ENCODE measurements around the gene MOSPD3. TPM values are rescaled to one million over a fixed set of nuclear protein-coding genes. Genes with fewer than 3 reads are reported as not detected.
A peak's percentile ranks its signal among the peaks of the same experiment; 100 is the strongest.

MOSPD3 gene
- total and polyA plus RNA-seq, 2 experiments from 2014 or later = 8.8 to 44.4 TPM

GRCh38 chr7:100567751-100568175 is 44.6 kb upstream of the MOSPD3 start:
- 42% methylated on average over 3 of the region's 3 CpGs for WGBS (ENCODE audit: low lambda C conversion rate, missing lambda C conversion rate)
- H3K4me2 ChIP-seq = no peak overlapping the region
- TF ChIP-seq EZH2phosphoT487 (IDR thresholded peaks at IDR 0.05; ENCODE audit: low read depth, severe bottlenecking, unreplicated experiment) = no peak
- no peak for TF ChIP-seq EZH2 (IDR thresholded peaks at IDR 0.05; ENCODE audit: borderline replicate concordance)
- no peak for TF ChIP-seq CTCF (IDR thresholded peaks at IDR 0.05; ENCODE audit: poor library complexity)
- no peaks in the 10 kb centered on the region for H3K79me2 ChIP-seq
- peaks cover 44% of the 10 kb centered on the region for H3K4me1 ChIP-seq (ENCODE audit: insufficient read depth)
- no peaks in the 10 kb centered on the region for H3K9me3 ChIP-seq (ENCODE audit: low read depth)
- no peak for DNase-seq (ENCODE audit: low spot score)
- H2AFZ ChIP-seq = no peak overlapping the region
- no peaks in the 10 kb centered on the region for H3K36me3 ChIP-seq (replicated peaks; ENCODE audit: insufficient read depth, low read depth)
- H3K9me2 ChIP-seq (replicated peaks; ENCODE audit: insufficient read depth) = no peaks in the 10 kb centered on the region
- H3K27me3 ChIP-seq = no peaks in the 10 kb centered on the region
- no peaks in the 10 kb centered on the region for H4K20me1 ChIP-seq (ENCODE audit: insufficient read depth, poor library complexity, severe bottlenecking)
- H3K27ac ChIP-seq = peak overlapping the region; percentile 34
- no peak overlapping the region for H3K4me3 ChIP-seq

GRCh38 chr7:100568176-100568895 is 44.0 kb upstream of the MOSPD3 start:
- DNase-seq (ENCODE audit: low spot score) = peak; percentile 62
- no peak for TF ChIP-seq CTCF (IDR thresholded peaks at IDR 0.05; ENCODE audit: poor library complexity)
- TF ChIP-seq EZH2 (IDR thresholded peaks at IDR 0.05; ENCODE audit: borderline replicate concordance) = no peak
- TF ChIP-seq EZH2phosphoT487 (IDR thresholded peaks at IDR 0.05; ENCODE audit: low read depth, severe bottlenecking, unreplicated experiment) = no peak
- Histone ChIP-seq H3K4me1 (ENCODE audit: insufficient read depth) (peaks cover 44% of the 10 kb centered on the region), H3K36me3 (replicated peaks; ENCODE audit: insufficient read depth, low read depth) (no peaks in the 10 kb centered on the region), H3K27me3 (no peaks in the 10 kb centered on the region), H4K20me1 (ENCODE audit: insufficient read depth, poor library complexity, severe bottlenecking) (no peaks in the 10 kb centered on the region), H2AFZ (no peak overlapping the region), H3K79me2 (no peaks in the 10 kb centered on the region), H3K9me3 (ENCODE audit: low read depth) (no peaks in the 10 kb centered on the region), H3K27ac (peak overlapping the region; percentile 34), H3K4me2 (peak overlapping the region; percentile 94), H3K4me3 (no peak overlapping the region), H3K9me2 (replicated peaks; ENCODE audit: insufficient read depth) (no peaks in the 10 kb centered on the region)
- 81% methylated on average over 9 of the region's 11 CpGs for WGBS (ENCODE audit: low lambda C conversion rate, missing lambda C conversion rate)

DNA sequence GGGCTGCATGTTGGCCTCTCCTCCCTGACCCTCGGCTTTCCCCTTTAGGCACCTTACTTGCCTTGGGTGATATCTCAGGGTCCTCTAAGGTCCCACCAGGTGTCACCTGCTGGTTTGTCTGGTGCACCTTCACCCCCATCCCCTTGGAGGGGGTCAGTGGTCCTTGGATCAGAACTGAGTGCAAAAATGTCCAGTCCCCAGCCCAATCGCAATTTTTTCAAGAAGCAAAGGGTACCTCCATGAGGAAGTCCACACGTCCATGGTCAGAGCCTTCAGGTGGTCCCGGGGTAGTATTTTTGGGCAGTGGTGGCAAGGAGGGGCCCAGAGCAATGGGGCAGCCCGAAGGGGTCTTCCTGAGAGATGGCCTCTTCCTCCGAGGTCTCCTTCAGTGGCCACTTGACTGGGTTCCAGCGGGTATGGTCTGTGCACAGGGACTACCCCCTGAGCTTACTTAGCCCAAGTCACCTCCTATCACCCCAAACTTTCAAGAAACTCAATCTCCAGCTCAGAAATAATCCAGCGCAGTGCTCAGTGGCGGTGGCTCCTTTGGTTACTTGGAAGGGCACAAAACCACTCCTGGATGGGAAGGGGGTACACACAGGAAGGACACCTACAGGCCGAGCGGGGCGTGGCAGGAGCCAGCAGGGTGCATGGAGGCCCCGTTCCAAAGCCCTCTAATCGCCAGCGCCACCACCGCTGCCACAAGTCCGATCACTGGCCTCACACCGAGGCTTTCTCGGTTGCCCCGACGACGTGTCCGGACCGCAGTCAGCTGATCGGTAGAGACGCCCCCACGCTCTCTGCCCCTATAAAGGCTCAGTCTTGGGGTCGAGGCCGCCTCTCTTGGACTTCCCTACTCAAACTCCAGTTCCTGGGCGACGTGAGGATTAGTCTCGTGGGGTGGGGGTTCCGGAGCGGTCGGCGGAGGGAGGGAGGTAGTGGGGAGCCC is 43.2 kb upstream of the MOSPD3 start:
- TF ChIP-seq CTCF (IDR thresholded peaks at IDR 0.05; ENCODE audit: poor library complexity) = peak; percentile 20
- TF ChIP-seq EZH2phosphoT487 (IDR thresholded peaks at IDR 0.05; ENCODE audit: low read depth, severe bottlenecking, unreplicated experiment) = no peak
- no peak for TF ChIP-seq EZH2 (IDR thresholded peaks at IDR 0.05; ENCODE audit: borderline replicate concordance)
- H4K20me1 ChIP-seq (ENCODE audit: insufficient read depth, poor library complexity, severe bottlenecking) = no peaks in the 10 kb centered on the region
- peak overlapping the region; percentile 94 for H3K4me2 ChIP-seq
- no peaks in the 10 kb centered on the region for H3K36me3 ChIP-seq (replicated peaks; ENCODE audit: insufficient read depth, low read depth)
- H3K4me1 ChIP-seq (ENCODE audit: insufficient read depth) = peaks cover 44% of the 10 kb centered on the region
- H3K9me3 ChIP-seq (ENCODE audit: low read depth) = no peaks in the 10 kb centered on the region
- no peak overlapping the region for H3K4me3 ChIP-seq
- H3K27me3 ChIP-seq = no peaks in the 10 kb centered on the region
- WGBS (ENCODE audit: low lambda C conversion rate, missing lambda C conversion rate) = 26% methylated on average over 33 of the region's 36 CpGs
- DNase-seq (ENCODE audit: low spot score) = peak; percentile 80
- peak overlapping the region; percentile 54 for H2AFZ ChIP-seq
- H3K9me2 ChIP-seq (replicated peaks; ENCODE audit: insufficient read depth) = no peaks in the 10 kb centered on the region
- peak overlapping the region; percentile 70 for H3K27ac ChIP-seq
- no peaks in the 10 kb centered on the region for H3K79me2 ChIP-seq
